Measurements from ENCODE around the gene ID2. TPM values are rescaled to one million over a fixed set of nuclear protein-coding genes. Genes with fewer than 3 reads are reported as not detected.
A peak's percentile ranks its signal among the peaks of the same experiment; 100 is the strongest.
"Not testable (repeated sequence)": the region's sequence is repeated elsewhere in the genome, so short reads cannot be mapped to it uniquely, and the experiment has no call there.

ID2 gene
- total and polyA plus RNA-seq, 3 experiments from 2014 or later, result 162 to 378 (median 165) TPM

DNA sequence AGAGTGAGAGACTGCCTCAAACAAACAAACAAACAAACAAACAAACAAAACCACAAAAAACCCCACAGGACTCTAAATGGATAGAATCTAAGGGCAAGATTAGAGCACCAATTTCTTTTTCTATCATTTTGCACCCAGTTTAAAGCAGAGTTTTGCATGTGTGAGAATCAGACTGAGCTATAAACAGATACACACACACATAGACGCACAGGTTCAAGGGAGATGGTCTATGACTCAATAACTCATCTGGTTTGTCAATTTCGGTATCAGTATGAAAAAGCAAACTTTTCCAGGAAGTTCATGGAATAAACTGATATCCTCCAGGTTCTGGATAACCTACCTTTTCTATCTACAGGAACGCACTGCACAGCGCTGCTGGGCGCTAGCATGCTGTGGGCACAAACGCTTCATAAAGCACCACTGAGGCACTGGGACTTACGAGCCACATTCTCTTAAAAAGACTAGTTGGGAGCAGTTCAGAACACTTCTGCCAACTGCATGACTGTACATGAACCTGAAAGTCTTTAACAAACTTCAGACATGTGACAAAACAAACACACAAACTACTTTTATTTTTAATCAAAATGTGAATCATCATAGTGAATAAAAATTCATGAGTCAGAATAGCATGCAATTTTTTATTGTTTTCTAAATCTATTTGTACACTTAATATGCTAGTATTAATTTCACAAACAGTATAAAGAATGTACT lies 46.6 kb downstream of the ID2 start:
- no peak overlapping the region for H3K4me3 Mint-ChIP-seq
- CTCF ChIA-PET, result no interaction called here
- no peaks in the 10 kb centered on the region for H3K9me3 ChIP-seq (ENCODE audit: low read length)
- POLR2A ChIA-PET, result no interaction called here
- H3K27me3 ChIP-seq (ENCODE audit: insufficient read depth, low read length, poor library complexity, severe bottlenecking), result no peaks in the 10 kb centered on the region
- H3K9me3 Mint-ChIP-seq, result no peaks in the 10 kb centered on the region
- H3K36me3 Mint-ChIP-seq, result peaks cover 18 to 63% (median 48%) of the 10 kb centered on the region in 3 donors
- no peak overlapping the region for H3K27ac Mint-ChIP-seq
- H3K4me1 ChIP-seq (ENCODE audit: insufficient read depth, low read length), result no peaks in the 10 kb centered on the region
- H3K27ac ChIP-seq (ENCODE audit: low read depth, low read length), result no peak overlapping the region
- H3K4me1 Mint-ChIP-seq, result no peaks in the 10 kb centered on the region
- H3K27me3 Mint-ChIP-seq, result no peaks in the 10 kb centered on the region
- H3K4me3 ChIP-seq (ENCODE audit: low read length), result no peak overlapping the region
- H3K36me3 ChIP-seq (ENCODE audit: insufficient read depth, low read length), result peaks cover 23% of the 10 kb centered on the region
- no peak for DNase-seq

DNA sequence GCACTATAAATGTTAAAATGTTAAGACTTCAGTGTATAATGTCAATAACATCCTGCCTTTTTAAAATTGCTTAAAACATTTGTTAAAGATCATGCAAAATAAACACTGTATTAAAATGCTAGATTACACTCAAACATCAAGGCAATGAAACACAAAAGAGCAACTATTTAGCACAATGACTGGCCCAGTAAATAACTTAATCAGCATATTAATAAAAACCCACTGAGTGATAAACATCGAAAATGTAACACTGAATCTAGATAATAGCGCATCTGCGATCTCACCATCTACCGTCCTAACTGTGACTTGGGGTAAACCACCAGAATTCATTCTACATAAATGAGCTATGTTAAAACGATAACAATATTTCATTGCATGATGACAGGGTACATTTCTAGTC lies 47.2 kb downstream of the ID2 start:
- H3K27ac Mint-ChIP-seq; H3K4me3 ChIP-seq (ENCODE audit: low read length); H3K9me3 Mint-ChIP-seq; H3K4me1 Mint-ChIP-seq; POLR2A ChIA-PET; DNase-seq; H3K27ac ChIP-seq (ENCODE audit: low read depth, low read length); H3K4me3 Mint-ChIP-seq; H3K9me3 ChIP-seq (ENCODE audit: low read length); H3K27me3 Mint-ChIP-seq; H3K27me3 ChIP-seq (ENCODE audit: insufficient read depth, low read length, poor library complexity, severe bottlenecking); H3K4me1 ChIP-seq (ENCODE audit: insufficient read depth, low read length); CTCF ChIA-PET: not testable (repeated sequence)
- H3K36me3 ChIP-seq (ENCODE audit: insufficient read depth, low read length), result peaks cover 23% of the 10 kb centered on the region
- peaks cover 18 to 70% (median 52%) of the 10 kb centered on the region in 3 donors for H3K36me3 Mint-ChIP-seq

DNA sequence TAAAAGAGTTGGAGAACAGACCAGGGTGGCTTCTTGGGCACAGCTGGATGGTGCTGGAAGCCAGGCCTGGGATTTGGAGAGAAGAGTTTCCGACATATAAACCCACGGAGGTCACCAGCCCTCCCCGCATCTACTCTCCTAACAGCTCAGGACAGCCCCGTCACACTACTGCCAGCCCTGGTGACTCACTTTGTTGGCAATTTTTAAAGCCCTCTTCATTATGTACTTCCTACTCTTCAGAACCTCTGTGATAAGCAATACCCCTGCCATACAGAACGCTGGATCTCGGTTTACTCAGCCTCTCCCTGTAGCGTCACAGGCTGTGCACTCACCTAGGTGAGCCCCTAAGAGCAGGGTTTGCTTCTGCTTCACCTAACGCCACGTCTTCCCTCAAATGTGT lies 48.1 kb downstream of the ID2 start:
- H3K27me3 Mint-ChIP-seq, result no peaks in the 10 kb centered on the region
- no peak overlapping the region for H3K4me3 Mint-ChIP-seq
- H3K4me1 Mint-ChIP-seq, result no peaks in the 10 kb centered on the region
- peak overlapping the region in 1 of 8 donors; percentile 9 for H3K27ac Mint-ChIP-seq
- Histone ChIP-seq H3K4me1 (ENCODE audit: insufficient read depth, low read length) (no peaks in the 10 kb centered on the region), H3K27me3 (ENCODE audit: insufficient read depth, low read length, poor library complexity, severe bottlenecking) (no peaks in the 10 kb centered on the region), H3K27ac (ENCODE audit: low read depth, low read length) (no peak overlapping the region), H3K4me3 (ENCODE audit: low read length) (no peak overlapping the region), H3K36me3 (ENCODE audit: insufficient read depth, low read length) (peaks cover 23% of the 10 kb centered on the region), H3K9me3 (ENCODE audit: low read length) (no peaks in the 10 kb centered on the region)
- no peaks in the 10 kb centered on the region for H3K9me3 Mint-ChIP-seq
- peaks cover 18 to 76% (median 52%) of the 10 kb centered on the region in 3 donors for H3K36me3 Mint-ChIP-seq
- DNase-seq, result no peak
- CTCF ChIA-PET, result no interaction called here
- POLR2A ChIA-PET, result no interaction called here

DNA sequence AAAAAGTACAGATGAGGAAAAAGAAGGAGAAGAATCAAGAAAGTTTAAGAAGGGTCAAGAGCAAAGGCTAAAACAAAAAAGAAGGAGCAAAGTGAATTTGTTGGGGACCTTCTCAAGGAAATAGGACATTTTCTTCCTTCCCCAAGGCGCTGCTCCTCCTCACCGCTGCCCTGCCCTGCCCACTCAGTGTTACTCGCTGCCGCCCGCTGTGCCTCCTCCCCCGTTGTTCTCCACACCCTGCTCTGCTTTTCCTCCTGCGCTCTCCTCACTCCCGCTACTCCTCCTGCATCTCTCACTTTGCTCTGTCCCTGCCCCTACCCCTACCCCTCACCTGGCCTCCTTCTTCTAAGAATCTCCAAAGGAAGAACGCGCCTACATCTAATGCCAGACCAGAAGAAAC lies 50.7 kb downstream of the ID2 start:
- Histone ChIP-seq H3K27me3 (ENCODE audit: insufficient read depth, low read length, poor library complexity, severe bottlenecking) (no peaks in the 10 kb centered on the region), H3K36me3 (ENCODE audit: insufficient read depth, low read length) (peaks cover 23% of the 10 kb centered on the region), H3K27ac (ENCODE audit: low read depth, low read length) (no peak overlapping the region), H3K4me3 (ENCODE audit: low read length) (no peak overlapping the region), H3K4me1 (ENCODE audit: insufficient read depth, low read length) (no peaks in the 10 kb centered on the region), H3K9me3 (ENCODE audit: low read length) (no peaks in the 10 kb centered on the region)
- Mint-ChIP-seq H3K36me3 (peaks cover 20 to 85% (median 51%) of the 10 kb centered on the region in 3 donors), H3K27ac (no peak overlapping the region), H3K4me3 (no peak overlapping the region), H3K9me3 (no peaks in the 10 kb centered on the region), H3K27me3 (no peaks in the 10 kb centered on the region), H3K4me1 (peaks cover 0 to 1% (median 0%) of the 10 kb centered on the region in 3 donors)
- no peak for DNase-seq
- CTCF ChIA-PET, result interaction anchor here (1.6 kb wide), 1 partner anchor 18 kb away, joined by 5 read pairs; no protein-coding TSS in a partner anchor
- POLR2A ChIA-PET, result interaction anchor here (0.6 kb wide), 1 partner anchor 1597 kb away, joined by 6 read pairs; no protein-coding TSS in a partner anchor

Other genes starting within 250 kb of the ID2 start
- 10 to 100 TPM; 33.1 to 33.2 TPM for gene KIDINS220, start 155.6 kb downstream of the ID2 start, total RNA-seq
- gene KIDINS220, start 155.6 kb downstream of the ID2 start, polyA plus RNA-seq, result 25.6 TPM